Adrenal gland (tissue), 12 donors: ENCODE data around the gene CEACAM4. TPM values are rescaled to one million over a fixed set of nuclear protein-coding genes. Genes with fewer than 3 reads are reported as not detected.
A peak's percentile ranks its signal among the peaks of the same experiment; 100 is the strongest.

Experiments used
- DNase-seq, 7 donors: peaks; one replicate each; pipeline ENCODE4 v3.0.0-alpha.2; 2019 to 2020
- H3K27ac ChIP-seq, 5 donors: fragments of 200-600 bp; sonication (generic) in 4 of 5; 1 replicate in 3 of 5; 2 replicates in 2 of 5; pipeline versions ENCODE4 v1.5.1 to v1.8.0; 2016 to 2020; ENCODE audit warnings: mild to moderate bottlenecking in 1 of 5
- H3K27me3 ChIP-seq: fragments of 200-600 bp; 2 replicates; pipeline ENCODE4 v1.8.0; 2021
- H3K36me3 ChIP-seq, 2 donors: fragments of 200-600 bp; replicated peaks in 1 of 2; 1 replicate in 1 of 2; 2 replicates in 1 of 2; pipeline versions ENCODE4 v1.5.1 to v1.8.0; 2018 to 2022
- H3K4me1 ChIP-seq, 2 donors: fragments of 200-600 bp; replicated peaks in 1 of 2; 1 replicate in 1 of 2; 2 replicates in 1 of 2; pipeline versions ENCODE4 v1.5.1 to v1.8.0; 2018 to 2021
- H3K4me3 ChIP-seq, 4 donors: fragments of 200-600 bp; sonication (generic) in 3 of 4; one replicate each; pipeline ENCODE4 v1.5.1; 2016 to 2018
- H3K9me3 ChIP-seq, 3 donors: fragments of 200-600 bp; sonication (generic) in 1 of 3; replicated peaks in 1 of 3; 1 replicate in 2 of 3; 2 replicates in 1 of 3; pipeline versions ENCODE4 v1.5.1 to v1.8.0; 2016 to 2021
- POLR2A ChIP-seq, 2 donors: fragments of 450-650 bp; IDR thresholded peaks; one replicate each; pipeline ENCODE4 v1.6.1; 2017; ENCODE audit warnings: antibody characterized with exemption in 2 of 2, mild to moderate bottlenecking in 2 of 2, moderate library complexity in 1 of 2
- WGBS, 4 donors: extraction: QIAGEN DNeasy Blood & Tissue Kit in 2 of 4; methylation state at CpG; one replicate each; pipeline versions ENCODE4 v1.1.5 to v1.1.7; 2013 to 2017; 5-methylcytosine and 5-hydroxymethylcytosine counted together
- intact Hi-C, 2 donors: fragments of 100-400 bp; cut with DNase I; formaldehyde crosslinking; loops; one replicate each; pipeline versions ENCODE4 v1.14.1 to v1.15.0; 2022 to 2023
- polyA plus RNA-seq, 3 donors: library from polyadenylated mRNA; stranded (reverse); fragments of 200-250 nt in 2 of 3; fragments of 350-450 nt in 1 of 3; fragmentation: Illumina TruSeq in 1 of 3; extraction: RNeasy Lipid Tissue Mini Kit (QIAGEN cat#74804) in 1 of 3; gene quantifications; one replicate each; pipeline ENCODE4 v1.2.3, GENCODE V29; 2013 to 2014
- small RNA-seq, 2 donors: library from RNA; depleted of rRNA; stranded (forward); fragments of <200 nt; gene quantifications; one replicate each; pipeline ENCODE3, GENCODE V24; 2016
- total RNA-seq, 9 donors: library from RNA; depleted of rRNA in 4 of 9; stranded (reverse); fragments of >200 nt in 4 of 9; fragments of 120-200 nt in 1 of 9; fragmentation: NEBNext Ultra II Directional in 1 of 9; extraction: Animal tissue kit (Norgen Biotek cat#: 25700) in 1 of 9; gene quantifications; one replicate each; pipeline versions ENCODE4 v1.1.0 to v1.2.4, GENCODE V29; 2013 to 2023
- TF ChIP-seq, protein P1 (sequence below), 6 experiments: fragments of 450-650 bp in 4 of 6; fragments of 200-600 bp in 2 of 6; sonication (generic) in 1 of 6; IDR thresholded peaks; 1 replicate in 5 of 6; 2 replicates in 1 of 6; pipeline versions ENCODE4 v1.5.1 to v1.8.0; 2016 to 2021; ENCODE audit warnings: antibody characterized with exemption in 6 of 6, mild to moderate bottlenecking in 2 of 6, moderate library complexity in 1 of 6
- donor health status: healthy with polysubstance abuse.
- donor health status: Bipolar disorder and iron deficiency.
- donor health status: DM: yes; HTN: yes; CAD: no.
- donor health status: DM: no; HTN: no; CAD: no.
- donor health status: DM: no; HTN: no; CAD: no.
- donor health status: DM: yes; HTN: yes; CAD: no.

Gene CEACAM4
- total and polyA plus RNA-seq, 12 donors = 0.19 to 1.6 (median 0.84) TPM; not detected in 3

DNA sequence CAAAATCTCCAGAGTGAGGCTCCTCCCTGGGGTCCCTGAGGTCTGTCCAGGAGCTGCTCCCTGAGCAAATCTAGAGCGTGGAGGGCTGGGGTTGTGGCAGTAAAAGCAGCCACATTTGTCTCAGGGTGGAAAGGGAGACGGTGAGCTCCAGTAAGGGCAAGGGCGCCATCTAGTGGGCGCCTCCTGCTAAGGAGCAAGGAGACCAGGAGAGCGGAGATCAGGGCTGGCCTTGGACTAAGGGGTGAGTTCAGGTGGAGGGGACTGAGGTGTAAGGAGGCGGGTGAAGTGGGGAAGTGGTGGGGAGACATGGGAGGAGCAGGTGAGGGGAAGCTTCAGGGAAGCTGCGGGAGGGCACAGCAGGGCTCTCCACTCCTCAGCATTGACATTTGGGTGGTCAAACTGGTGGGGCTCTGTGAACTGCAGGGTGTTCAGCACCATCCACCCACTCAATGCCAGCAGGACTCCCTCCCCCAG lies 56.2 kb downstream of the CEACAM4 start:
- Histone ChIP-seq H3K27me3 (peaks cover 37% of the 10 kb centered on the region), H3K4me3 (no peak overlapping the region), H3K27ac (no peak overlapping the region), H3K4me1 (no peaks in the 10 kb centered on the region), H3K36me3 (no peaks in the 10 kb centered on the region), H3K9me3 (no peaks in the 10 kb centered on the region)
- WGBS, 4 donors = 1 to 5% (median 2%) methylated on average over 7 of the region's 7 CpGs
- TF ChIP-seq POLR2A (IDR thresholded peaks at IDR 0.05) = no peak
- TF ChIP-seq, protein P1, sequence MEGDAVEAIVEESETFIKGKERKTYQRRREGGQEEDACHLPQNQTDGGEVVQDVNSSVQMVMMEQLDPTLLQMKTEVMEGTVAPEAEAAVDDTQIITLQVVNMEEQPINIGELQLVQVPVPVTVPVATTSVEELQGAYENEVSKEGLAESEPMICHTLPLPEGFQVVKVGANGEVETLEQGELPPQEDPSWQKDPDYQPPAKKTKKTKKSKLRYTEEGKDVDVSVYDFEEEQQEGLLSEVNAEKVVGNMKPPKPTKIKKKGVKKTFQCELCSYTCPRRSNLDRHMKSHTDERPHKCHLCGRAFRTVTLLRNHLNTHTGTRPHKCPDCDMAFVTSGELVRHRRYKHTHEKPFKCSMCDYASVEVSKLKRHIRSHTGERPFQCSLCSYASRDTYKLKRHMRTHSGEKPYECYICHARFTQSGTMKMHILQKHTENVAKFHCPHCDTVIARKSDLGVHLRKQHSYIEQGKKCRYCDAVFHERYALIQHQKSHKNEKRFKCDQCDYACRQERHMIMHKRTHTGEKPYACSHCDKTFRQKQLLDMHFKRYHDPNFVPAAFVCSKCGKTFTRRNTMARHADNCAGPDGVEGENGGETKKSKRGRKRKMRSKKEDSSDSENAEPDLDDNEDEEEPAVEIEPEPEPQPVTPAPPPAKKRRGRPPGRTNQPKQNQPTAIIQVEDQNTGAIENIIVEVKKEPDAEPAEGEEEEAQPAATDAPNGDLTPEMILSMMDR (IDR thresholded peaks at IDR 0.05) = peak; percentile 71 to 87 (median 84)
- intact Hi-C loops = loop anchor here (5.0 kb wide), 2 partner anchors 118 to 123 kb away; no protein-coding TSS in a partner anchor
- peak; percentile 65 to 88 (median 81) for DNase-seq

DNA sequence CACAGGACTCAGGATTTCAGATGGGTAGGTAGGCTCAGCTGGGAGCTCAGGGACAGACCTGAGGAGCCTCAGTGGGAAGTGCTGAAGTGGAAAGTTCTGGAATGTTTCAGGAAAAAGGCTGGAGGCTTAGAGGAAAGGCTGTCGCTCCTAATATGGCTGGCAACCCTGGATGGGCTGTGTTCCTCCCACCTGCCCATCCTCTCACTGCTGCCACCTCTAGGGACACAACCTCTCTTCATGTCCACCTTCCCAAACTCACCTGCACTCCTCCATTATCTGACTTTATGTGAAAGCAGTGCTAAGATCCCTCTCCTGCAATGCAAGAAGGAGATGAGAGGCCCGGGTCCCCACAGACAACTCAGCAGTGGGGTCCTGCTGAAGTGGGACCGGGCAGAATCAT lies 56.7 kb downstream of the CEACAM4 start:
- H3K27ac ChIP-seq = no peak overlapping the region
- H3K4me1 ChIP-seq = no peaks in the 10 kb centered on the region
- DNase-seq = no peak
- no peak overlapping the region for H3K4me3 ChIP-seq
- TF ChIP-seq POLR2A (IDR thresholded peaks at IDR 0.05) = no peak
- TF ChIP-seq, protein P1 (IDR thresholded peaks at IDR 0.05) = no peak
- WGBS, 4 donors = 27 to 52% (median 45%) methylated on average over 2 to 3 of the region's 3 CpGs
- intact Hi-C loops = loop anchor here (5.0 kb wide), 2 partner anchors 118 to 123 kb away; no protein-coding TSS in a partner anchor
- H3K9me3 ChIP-seq = no peaks in the 10 kb centered on the region
- peaks cover 39% of the 10 kb centered on the region for H3K27me3 ChIP-seq
- no peaks in the 10 kb centered on the region for H3K36me3 ChIP-seq

DNA sequence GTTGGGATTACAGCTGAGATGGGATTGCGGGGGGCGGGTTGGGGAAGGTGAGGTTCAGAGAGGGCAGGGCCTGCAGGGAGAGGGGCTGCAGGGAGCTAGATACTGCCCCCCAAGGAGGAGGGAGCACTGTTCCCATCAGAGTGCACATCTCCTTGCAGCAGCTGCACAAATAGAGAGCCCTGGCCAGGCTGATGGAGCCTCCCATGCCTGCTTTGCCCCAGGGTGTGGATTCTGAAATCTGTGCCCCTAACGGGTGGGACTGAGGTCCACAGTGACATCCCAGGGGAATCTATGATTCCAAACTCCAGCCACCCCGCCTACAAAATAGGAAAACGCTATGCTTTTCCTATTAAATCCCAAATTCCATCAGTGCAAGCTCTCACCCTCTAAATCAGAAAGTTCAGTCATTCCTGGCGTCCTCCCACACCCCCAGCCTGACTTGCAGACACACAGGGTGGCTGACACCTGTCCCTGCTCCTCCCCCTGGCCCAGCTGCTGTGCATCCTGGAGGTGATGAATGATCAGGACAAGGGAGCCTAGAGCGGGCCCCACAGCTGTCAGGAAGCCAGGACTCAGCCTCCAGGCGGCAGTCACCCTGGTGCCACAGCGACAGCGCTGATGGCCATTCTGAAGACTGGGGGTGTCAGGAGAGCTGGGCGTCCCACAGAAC lies 57.3 kb downstream of the CEACAM4 start:
- intact Hi-C loops = loop anchor here (5.0 kb wide), 2 partner anchors 117 to 122 kb away; no protein-coding TSS in a partner anchor
- Histone ChIP-seq H3K9me3 (no peaks in the 10 kb centered on the region), H3K27me3 (peaks cover 45% of the 10 kb centered on the region), H3K36me3 (no peaks in the 10 kb centered on the region), H3K4me3 (no peak overlapping the region), H3K4me1 (no peaks in the 10 kb centered on the region), H3K27ac (no peak overlapping the region)
- WGBS, 4 donors = 44 to 51% (median 47%) methylated on average over 11 of the region's 11 CpGs
- TF ChIP-seq, protein P1 (IDR thresholded peaks at IDR 0.05) = no peak
- TF ChIP-seq POLR2A (IDR thresholded peaks at IDR 0.05) = no peak
- DNase-seq = no peak

Small RNAs within 50 kb of the gene (small RNA-seq; reads per million reads assigned to genes)
- 0 reads per million in 2 donors for gene AC243960.4

Other genes with a start within 250 kb of the CEACAM4 start
- 10 to 100 TPM; 12.2 to 73.7 (median 28.5) TPM for gene EXOSC5, start 229.7 kb downstream of the CEACAM4 start, total RNA-seq
- gene EXOSC5, start 229.7 kb downstream of the CEACAM4 start, polyA plus RNA-seq = 10 to 100 TPM in 2 of 3 donors, 1 to 10 TPM in 1; 4.2 to 38.7 (median 18.4) TPM
- 100 to 1,000 TPM in 6 of 9 donors, 10 to 100 TPM in 3; 51.8 to 294 (median 114) TPM for gene BCKDHA, start 229.3 kb downstream of the CEACAM4 start, total RNA-seq
- gene BCKDHA, start 229.3 kb downstream of the CEACAM4 start, polyA plus RNA-seq = 10 to 100 TPM; 17.6 to 44.3 (median 30.4) TPM
- 1 to 10 TPM in 7 of 9 donors, under 1 TPM in 2; 0.30 to 6.5 (median 2.0) TPM for gene B3GNT8, start 199.7 kb downstream of the CEACAM4 start, total RNA-seq
- gene B3GNT8, start 199.7 kb downstream of the CEACAM4 start, polyA plus RNA-seq = 1 to 10 TPM in 2 of 3 donors, under 1 TPM in 1; 0.15 to 3.5 (median 1.2) TPM
- gene DMAC2, start 187.2 kb downstream of the CEACAM4 start, total RNA-seq = 10 to 100 TPM; 35.5 to 60.9 (median 46.5) TPM
- gene DMAC2, start 187.2 kb downstream of the CEACAM4 start, polyA plus RNA-seq = 10 to 100 TPM; 30.7 to 50.1 (median 45.3) TPM
- gene ERICH4, start 183.9 kb downstream of the CEACAM4 start, total RNA-seq = not detected
- gene ERICH4, start 183.9 kb downstream of the CEACAM4 start, polyA plus RNA-seq = under 1 TPM in 1 of 3 donors, not detected in 2; 0.10 TPM
- 1 to 10 TPM in 7 of 9 donors, under 1 TPM in 1, not detected in 1; 0.50 to 4.7 (median 2.3) TPM for gene CEACAM21, start 50.9 kb downstream of the CEACAM4 start, total RNA-seq
- 1 to 10 TPM; 1.2 to 1.7 (median 1.5) TPM for gene CEACAM21, start 50.9 kb downstream of the CEACAM4 start, polyA plus RNA-seq
- gene CEACAM7, start 61.2 kb upstream of the CEACAM4 start, total RNA-seq = under 1 TPM in 2 of 9 donors, not detected in 7; 0.08 to 0.28 TPM
- gene CEACAM7, start 61.2 kb upstream of the CEACAM4 start, polyA plus RNA-seq = under 1 TPM in 2 of 3 donors, not detected in 1; 0.07 to 0.40 TPM
- under 1 TPM in 4 of 9 donors, not detected in 5; 0.06 to 0.72 (median 0.35) TPM for gene CEACAM5, start 81.6 kb upstream of the CEACAM4 start, total RNA-seq
- gene CEACAM5, start 81.6 kb upstream of the CEACAM4 start, polyA plus RNA-seq = under 1 TPM in 2 of 3 donors, not detected in 1; 0.27 to 0.40 TPM
- gene CEACAM6, start 128.5 kb upstream of the CEACAM4 start, total RNA-seq = under 1 TPM in 5 of 9 donors, not detected in 4; 0.06 to 0.76 (median 0.24) TPM
- under 1 TPM in 2 of 3 donors, not detected in 1; 0.13 to 0.24 TPM for gene CEACAM6, start 128.5 kb upstream of the CEACAM4 start, polyA plus RNA-seq
- gene CEACAM3, start 169.5 kb upstream of the CEACAM4 start, total RNA-seq = under 1 TPM in 3 of 9 donors, not detected in 6; 0.11 to 0.99 (median 0.68) TPM
- gene CEACAM3, start 169.5 kb upstream of the CEACAM4 start, polyA plus RNA-seq = under 1 TPM in 2 of 3 donors, not detected in 1; 0.30 to 0.32 TPM
- not detected for gene LYPD4, start 217.6 kb upstream of the CEACAM4 start, total RNA-seq
- gene LYPD4, start 217.6 kb upstream of the CEACAM4 start, polyA plus RNA-seq = under 1 TPM in 1 of 3 donors, not detected in 2; 0.08 TPM
- not detected for gene DMRTC2, start 218.0 kb upstream of the CEACAM4 start, total RNA-seq
- not detected for gene DMRTC2, start 218.0 kb upstream of the CEACAM4 start, polyA plus RNA-seq
- 1,000 to 10,000 TPM in 6 of 9 donors, 100 to 1,000 TPM in 3; 418 to 2,240 (median 1,254) TPM for gene RPS19, start 233.2 kb upstream of the CEACAM4 start, total RNA-seq
- 1,000 to 10,000 TPM in 2 of 3 donors, 100 to 1,000 TPM in 1; 534 to 3,405 (median 2,394) TPM for gene RPS19, start 233.2 kb upstream of the CEACAM4 start, polyA plus RNA-seq